C1 segment of cervical spinal cord (tissue), 14 donors: ENCODE results near the gene MLLT10.
"Not testable (repeated sequence)": the region's sequence is repeated elsewhere in the genome, so short reads cannot be mapped to it uniquely, and the experiment has no call there.

ENCODE experiments used
- DNase-seq, 14 donors: peaks; one replicate each; lab custom pipeline; 2025; lab: John Stamatoyannopoulos, UW

MLLT10 gene

GRCh38 chr10:21694631-21695030 is 160.6 kb downstream of the MLLT10 start:
- DNase-seq, result no peak

DNA sequence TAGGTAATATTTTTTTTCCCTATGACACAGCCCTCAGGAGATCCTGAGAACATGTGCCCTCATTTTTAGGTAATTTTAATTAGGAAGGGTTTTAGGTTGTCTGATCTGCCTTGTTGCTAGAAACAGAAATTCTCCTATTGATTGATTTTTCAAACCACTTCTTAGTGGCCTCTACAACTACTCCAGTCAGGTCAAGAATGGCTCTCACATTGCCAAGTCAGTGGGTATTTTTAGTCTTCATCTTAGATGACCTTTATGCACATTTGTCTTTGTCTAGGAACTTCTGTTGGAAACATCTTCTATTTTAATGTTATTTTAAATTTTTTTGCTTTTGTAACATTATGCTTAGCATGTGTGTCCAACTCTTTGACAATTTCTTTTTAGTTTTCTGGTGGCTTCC is 162.3 kb downstream of the MLLT10 start:
- DNase-seq, result no peak

DNA sequence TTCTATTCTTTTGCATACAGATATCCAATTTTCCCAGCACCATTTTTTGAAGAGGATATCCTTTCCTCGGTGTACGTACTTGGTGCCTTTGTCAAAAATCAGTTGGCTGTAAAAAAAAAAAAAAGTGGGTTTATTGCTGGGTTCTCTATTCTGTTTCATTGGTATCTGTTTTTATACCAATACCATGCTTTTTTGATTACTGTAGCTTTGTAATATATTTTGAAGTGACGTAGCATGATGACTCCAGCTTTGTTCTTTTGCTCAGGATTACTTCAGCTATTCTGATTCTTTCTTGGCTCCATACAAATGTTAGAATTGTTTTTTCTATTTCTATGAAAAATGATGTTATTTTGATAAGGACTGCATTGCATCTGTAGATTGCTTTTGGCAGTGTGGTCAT is 165.5 kb downstream of the MLLT10 start:
- no peak for DNase-seq

- DNase-seq, result no peak
Measured at GRCh38 chr10:21700474-21700873, 166.4 kb downstream of the MLLT10 start.

DNA sequence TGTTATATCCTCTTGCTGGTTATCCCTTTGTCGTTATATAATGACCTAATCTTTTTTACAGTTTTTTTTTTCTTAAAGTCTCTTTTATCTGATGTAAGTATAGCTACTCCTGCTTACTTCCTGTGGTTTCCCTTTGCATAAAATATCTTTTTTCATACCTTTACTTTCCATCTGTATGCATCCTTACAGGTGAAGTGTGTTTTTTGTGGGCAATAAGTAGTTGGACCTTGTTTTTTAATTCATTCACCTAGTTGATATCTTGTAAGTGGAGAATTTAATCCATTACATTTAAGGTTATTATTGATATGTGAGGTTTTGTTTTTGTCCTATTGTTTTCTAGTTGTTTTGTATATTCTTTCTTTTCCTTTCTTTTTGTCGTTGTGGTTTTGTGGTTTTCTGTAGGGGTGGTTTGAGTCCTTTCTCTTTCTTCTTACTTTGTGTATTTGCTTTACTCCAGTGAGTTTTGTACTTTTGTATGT is 168.6 kb downstream of the MLLT10 start:
- no peak for DNase-seq

- no peak for DNase-seq
Measured at GRCh38 chr10:21705142-21705827, 171.3 kb downstream of the MLLT10 start.

DNA sequence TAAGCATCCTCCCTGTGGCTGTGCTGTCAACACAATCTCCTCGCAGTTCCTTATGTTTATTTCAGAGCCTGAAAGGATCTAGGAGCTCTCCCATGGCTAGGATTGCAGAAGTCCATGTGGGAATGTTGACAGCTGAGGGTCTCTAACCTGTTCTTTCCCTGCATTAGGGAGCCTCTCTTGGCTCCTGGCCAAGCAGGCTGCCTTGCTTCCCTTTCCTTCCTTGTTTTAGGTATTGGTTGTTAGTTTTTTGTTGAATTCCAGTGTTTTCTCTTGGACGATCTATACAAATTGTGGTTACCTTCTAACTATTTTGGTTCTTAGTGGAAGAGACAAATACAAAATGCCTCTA is 171.8 kb downstream of the MLLT10 start:
- DNase-seq, result no peak

GRCh38 chr10:21707498-21707897 is 173.5 kb downstream of the MLLT10 start:
- no peak for DNase-seq

DNA sequence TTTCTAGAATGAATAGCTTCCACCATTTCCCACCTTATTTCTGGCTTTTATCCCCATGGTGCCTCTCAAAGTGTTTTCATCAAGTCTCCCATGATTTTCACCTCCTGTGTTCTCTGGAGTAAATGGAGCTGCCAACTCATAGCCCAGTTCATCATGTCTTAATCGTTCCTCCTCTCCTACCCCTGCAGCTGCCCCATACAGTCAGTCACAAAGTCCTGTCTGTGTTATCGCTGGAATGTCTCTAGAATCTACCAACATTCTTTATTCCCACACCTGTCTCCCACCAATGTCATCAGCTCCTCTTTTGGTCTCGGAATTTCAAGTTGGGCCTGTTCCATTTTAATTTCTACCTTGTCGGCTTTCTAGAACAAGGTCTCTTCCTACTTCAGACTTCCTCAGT is 178.9 kb downstream of the MLLT10 start:
- DNase-seq, result no peak

GRCh38 chr10:21715531-21716195 is 181.6 kb downstream of the MLLT10 start:
- DNase-seq, result no peak

DNA sequence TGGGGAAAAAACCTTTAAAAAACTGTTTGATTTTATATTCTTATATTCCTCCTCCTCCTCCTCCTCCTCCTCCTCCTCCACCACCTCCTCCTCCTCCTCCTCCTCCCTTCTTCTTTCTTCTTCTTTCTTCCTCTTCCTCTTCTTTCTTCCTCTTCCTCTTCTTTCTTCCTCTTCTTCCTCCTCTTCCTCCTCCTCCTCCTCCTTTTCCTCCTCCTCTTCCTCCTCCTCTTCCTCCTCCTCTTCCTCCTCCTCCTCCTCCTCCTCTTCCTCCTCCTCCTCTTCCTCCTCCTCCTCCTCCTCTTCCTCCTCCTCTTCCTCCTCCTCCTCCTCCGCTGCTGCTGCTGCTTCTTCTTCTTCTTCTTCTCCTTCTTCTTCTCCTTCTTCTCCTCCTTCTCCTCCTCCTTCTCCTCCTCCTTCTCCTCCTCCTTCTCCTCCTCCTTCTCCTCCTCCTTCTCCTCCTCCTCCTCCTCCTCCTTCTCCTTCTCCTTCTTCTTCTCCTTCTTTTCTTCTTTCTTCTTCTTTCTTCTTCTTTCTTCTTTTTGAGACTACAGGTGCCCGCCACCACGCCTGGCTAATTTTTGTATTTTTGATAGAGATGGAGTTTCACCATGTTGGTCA is 183.5 kb downstream of the MLLT10 start:
- not testable (repeated sequence) for DNase-seq

- DNase-seq, result no peak
Measured at GRCh38 chr10:21719502-21719901, 185.5 kb downstream of the MLLT10 start.

DNA sequence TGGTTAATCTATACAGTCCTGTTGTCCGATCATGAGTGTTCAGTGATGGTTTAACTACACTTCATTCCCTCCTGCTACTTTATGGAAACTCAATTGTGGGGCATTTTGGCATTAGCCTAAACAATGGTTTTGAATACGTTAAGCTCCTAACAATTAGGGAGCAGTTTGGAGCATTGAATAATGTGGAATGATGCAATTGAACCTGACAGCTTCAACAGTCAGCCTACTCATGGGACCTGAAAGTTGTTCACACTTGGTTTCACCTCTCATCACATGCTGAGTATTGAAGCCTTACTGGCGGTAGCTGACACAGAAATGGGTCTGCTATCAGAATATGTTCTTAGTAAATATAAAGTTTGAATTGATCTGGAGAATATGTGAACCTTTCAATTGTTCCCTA is 186.1 kb downstream of the MLLT10 start:
- DNase-seq, result no peak

DNA sequence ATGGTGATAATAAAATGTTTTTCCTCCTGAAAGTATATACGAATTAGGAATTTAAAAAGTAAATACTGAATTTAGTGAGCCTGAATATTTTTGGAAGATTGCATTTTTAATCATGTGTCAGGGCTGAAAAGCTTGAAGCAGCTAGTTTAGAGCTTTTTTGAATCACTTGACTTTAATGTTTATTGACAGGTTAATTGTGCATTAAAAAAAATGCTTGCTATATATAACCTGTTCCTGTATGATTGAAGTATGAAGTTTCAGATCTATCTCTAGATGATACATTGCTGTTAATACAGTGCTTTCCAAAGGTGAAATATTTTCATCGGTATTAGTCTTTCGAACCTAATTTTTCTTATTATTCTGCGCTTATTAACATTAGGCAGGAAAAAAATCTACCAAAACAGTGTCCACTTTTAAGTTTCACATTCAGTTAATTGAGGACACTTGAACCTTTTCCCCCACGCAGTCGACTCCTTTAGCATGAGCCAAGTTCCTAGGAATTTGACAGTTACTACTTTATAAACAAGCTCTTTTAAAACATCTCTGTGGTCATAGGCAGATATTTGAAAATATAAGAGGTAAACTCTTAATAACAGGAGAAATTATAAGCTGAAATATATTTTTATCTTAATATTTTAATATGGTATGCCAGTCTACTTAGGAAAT is 187.1 kb downstream of the MLLT10 start:
- no peak for DNase-seq

GRCh38 chr10:21722209-21722608 is 188.2 kb downstream of the MLLT10 start:
- DNase-seq, result no peak

DNA sequence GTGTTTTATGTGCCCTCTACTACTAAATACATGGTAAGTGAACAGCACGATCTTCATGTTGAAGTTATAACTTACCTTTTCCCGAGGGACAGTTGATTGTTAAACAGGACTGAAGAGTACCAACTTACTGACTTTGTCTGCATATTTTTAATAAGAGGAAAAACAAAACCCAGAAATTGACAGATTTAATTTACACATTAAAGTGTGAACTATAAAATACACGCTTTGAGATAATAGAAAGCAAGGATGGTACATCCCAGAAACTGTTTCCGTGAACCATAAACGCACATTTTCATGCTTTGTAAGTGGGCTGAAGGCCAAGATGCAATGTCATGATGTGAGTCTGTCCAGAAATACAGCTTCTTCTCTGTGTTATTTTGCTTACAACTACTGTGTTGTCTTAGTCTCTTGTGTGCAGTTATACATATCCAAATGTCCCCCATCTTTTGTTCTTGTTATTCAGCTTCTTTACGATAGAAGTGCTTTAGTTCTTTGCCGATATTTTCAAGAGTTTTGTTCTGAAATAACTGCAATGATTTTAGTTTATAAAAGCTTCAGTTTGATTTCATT is 190.1 kb downstream of the MLLT10 start:
- DNase-seq, result no peak

GRCh38 chr10:21724687-21725367 is 190.8 kb downstream of the MLLT10 start:
- DNase-seq, result peak in 12 of 14 donors; percentile 20 to 78 (median 58)

- DNase-seq, result no peak
Measured at GRCh38 chr10:21726601-21727225, 192.7 kb downstream of the MLLT10 start.

GRCh38 chr10:21727452-21728168 is 193.6 kb downstream of the MLLT10 start:
- no peak for DNase-seq

DNA sequence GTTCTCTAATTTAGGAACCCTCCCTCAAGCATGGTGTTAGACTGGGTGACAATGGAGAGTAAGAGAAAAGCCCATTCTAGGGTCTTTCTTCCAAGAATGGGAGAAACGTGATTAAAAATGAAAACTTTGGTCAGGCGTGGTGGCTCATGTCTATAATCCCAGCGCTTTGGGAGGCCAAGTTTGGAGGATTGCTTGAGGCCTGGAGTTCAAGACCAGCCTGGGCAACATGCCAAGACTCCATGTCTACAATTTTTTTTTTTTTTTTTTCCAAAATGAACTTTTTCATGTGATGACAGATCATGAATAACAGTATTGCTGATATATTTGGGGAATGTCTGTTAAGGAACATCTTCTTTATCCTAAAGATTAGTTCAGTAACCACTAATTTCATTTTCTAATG is 194.6 kb downstream of the MLLT10 start:
- no peak for DNase-seq
